EL (cell line): ENCODE results near the gene FBN3.
"Not testable (repeated sequence)": the region's sequence is repeated elsewhere in the genome, so short reads cannot be mapped to it uniquely, and the experiment has no call there.

Experiments
- DNase-seq: peaks from one replicate; pipeline ENCODE4 v3.0.0-alpha.2; 2016

Gene FBN3

GRCh38 chr19:8116437-8117293 lies 32.7 kb downstream of the FBN3 start:
- no peak for DNase-seq

DNA sequence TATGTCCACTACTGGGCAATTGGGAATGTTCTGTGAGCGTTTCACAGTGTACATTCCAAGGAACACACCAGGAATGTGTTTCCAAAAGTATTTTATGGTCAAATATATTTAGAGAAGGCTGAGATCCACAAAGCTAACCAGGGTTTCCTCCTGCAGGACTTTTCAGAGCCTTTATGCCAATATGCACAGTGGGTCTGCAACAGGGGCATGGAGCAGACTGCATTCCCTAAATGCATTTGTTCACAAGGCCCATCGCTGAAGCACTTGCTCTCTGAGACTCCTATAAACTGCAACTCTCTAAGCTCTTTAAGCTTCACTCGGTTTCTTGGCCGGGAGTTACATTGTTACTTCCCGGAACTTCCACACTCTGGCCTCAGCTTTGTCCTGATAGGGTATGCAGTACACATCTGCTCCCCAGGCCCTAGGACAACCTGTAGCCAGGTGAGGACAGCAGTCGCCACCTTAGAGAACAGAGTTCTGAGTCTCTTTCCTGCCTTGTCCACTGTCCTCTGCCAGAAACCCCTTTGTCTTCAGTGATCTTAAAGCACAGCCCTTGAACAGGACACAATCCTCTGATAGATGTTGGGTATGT lies 33.5 kb downstream of the FBN3 start:
- DNase-seq, result no peak

- DNase-seq, result no peak
These were observed 36.4 kb downstream of the FBN3 start for GRCh38 chr19:8113017-8113416.

GRCh38 chr19:8111376-8111775 lies 38.0 kb downstream of the FBN3 start:
- DNase-seq, result no peak

GRCh38 chr19:8110931-8111330 lies 38.5 kb downstream of the FBN3 start:
- DNase-seq, result no peak

GRCh38 chr19:8109890-8110662 lies 39.3 kb downstream of the FBN3 start:
- DNase-seq, result no peak

- no peak for DNase-seq
These were observed 39.9 kb downstream of the FBN3 start for GRCh38 chr19:8109455-8109854.

GRCh38 chr19:8108560-8109445 lies 40.6 kb downstream of the FBN3 start:
- no peak for DNase-seq

DNA sequence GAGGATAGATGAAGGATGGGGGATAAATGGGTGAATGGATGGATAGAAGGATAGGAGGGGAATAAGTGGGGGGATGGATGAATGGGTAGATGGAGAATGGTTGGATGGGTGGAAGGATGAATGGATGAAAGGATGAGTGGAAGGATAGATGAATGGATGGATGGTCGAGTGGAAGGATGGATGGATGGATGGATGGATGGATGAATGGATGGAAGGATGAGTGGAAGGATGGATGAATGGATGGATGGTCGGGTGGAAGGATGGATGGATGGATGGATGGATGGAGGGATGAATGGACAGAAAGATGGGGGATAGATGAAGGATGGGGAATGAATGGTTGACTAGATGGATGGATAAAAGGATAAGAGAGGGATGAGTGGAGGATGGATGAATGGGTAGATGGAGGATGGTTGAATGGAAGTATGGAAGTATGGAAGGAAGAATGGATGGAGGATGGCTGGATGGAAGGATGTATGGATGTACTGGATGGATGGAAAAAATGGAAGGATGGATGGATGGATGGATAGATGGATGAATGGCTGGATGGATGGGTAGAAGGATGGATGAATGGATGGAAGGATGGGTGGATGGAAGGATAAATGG lies 42.0 kb downstream of the FBN3 start:
- no peak for DNase-seq

DNA sequence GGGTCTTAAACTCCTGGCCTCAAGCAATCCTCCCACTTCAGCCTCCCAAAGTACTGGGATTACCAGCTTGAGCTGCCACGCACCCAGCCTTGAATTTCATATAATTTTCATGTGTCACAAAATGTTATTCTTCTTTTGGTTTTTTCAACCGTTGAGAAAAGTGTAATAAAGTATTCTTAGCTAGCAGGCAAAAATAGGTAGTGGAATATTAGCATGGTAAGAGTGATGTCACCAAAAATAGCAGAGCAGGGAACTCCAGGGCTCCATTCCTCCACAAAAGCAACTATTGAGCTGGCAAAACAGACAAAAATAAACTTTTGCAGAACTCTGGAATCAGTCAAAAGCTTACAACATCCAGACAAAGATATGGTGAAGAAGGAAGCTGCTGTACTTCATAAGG lies 43.9 kb downstream of the FBN3 start:
- no peak for DNase-seq

- DNase-seq, result not testable (repeated sequence)
These were observed 47.5 kb downstream of the FBN3 start for GRCh38 chr19:8101910-8102309.

- no peak for DNase-seq
These were observed 48.1 kb downstream of the FBN3 start for GRCh38 chr19:8101311-8101710.

- DNase-seq, result no peak
These were observed 51.5 kb downstream of the FBN3 start for GRCh38 chr19:8097681-8098567.

DNA sequence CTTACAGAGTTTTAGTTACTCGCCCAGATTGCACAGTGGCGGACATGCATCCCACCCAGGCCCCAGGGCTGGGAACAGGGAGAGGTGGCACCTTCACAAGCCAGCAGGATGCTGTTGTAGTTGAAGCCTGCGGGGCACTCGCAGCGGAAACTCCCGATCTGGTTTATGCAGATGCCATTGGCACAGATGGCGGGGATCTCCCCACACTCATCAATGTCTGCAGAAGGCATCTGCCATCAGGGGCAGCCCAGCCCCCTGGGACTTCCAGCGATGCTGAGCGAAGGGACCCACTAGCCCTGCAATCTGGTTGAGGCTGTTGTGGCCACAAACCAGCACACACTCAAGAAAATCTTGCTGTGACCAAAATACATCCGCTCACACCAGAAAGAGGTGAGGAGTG lies 52.2 kb downstream of the FBN3 start:
- no peak for DNase-seq

DNA sequence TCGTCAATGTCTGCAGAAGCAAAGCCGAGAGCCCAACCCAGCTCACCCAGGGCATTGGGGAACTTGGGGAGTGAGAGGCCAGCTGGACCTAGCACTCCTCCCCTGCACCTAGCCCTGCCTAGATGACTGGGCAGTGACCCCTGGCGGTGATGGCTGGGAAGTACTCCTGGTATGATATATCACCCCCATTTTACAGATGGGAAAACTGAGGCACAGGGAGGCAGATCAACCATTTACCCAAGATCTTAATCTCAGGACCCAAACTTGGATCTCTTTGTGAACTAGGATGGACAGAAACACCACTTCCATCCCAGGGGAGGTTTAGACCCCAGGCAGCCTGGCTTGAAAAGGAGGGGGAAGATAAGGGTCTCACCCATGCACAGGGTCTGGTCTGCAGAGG lies 53.3 kb downstream of the FBN3 start:
- no peak for DNase-seq

DNA sequence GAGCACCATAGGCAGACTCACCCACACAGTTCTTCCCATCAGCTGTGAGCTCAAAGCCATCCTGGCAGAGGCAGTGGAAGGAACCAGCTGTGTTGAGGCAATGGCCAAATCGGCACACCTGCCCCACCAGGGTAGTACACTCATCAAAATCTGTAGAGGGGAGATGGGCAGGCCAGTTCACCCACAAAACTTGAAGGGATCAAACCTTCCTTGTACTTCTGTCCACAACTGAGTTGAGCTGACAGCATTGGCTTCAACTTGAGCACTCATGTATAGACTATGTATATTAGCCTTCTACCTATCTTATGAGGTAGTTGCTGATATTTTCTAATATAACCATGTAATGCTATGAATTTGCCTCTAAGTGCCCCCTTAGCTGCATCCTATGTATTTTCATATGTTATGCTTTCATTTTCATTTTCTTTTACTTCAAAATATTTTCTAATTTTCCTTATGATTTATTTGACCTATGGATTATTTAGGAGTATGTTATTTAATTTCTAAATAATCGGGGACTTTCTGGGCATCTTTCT lies 54.0 kb downstream of the FBN3 start:
- no peak for DNase-seq

DNA sequence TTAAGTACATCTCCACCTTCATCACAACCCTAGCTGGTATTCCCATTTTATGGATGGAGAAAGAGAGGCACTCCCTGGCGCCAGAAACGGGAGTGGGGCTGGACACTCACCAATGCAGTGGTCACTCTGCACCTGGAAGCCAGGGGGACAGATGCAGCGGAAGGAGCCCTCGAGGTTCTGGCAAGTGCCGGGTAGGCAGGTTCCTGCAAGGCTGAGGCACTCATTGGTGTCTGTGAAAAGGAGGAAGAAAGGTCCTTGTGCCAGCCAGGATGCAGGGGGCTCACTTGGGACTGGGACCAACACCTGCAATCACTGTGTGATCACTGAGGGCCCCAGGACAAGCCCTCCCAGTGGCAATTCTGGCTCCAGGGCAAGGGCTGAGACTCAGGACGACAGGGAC lies 55.1 kb downstream of the FBN3 start:
- no peak for DNase-seq

GRCh38 chr19:8093740-8094139 lies 55.7 kb downstream of the FBN3 start:
- no peak for DNase-seq

DNA sequence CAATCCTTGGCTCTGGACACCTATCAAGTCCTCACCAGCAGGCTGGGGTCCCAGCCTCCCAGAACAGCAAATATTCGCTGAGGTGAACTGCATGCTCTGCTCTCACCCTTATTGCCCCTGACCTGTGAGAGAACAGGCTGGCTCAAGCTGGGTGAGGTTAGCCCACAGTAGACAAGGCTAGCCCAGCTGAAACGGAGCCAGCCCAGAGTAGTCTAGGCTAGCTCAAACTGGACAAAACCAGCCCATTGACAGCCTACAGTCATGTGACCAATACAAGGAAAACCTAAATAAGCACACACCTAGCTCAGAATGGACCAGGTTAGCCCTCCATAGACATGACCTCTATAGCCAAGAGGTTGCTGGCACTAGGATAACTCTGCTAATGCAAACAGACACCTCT lies 58.4 kb downstream of the FBN3 start:
- no peak for DNase-seq

- DNase-seq, result no peak
These were observed 59.5 kb downstream of the FBN3 start for GRCh38 chr19:8089664-8090601.
